Heart right ventricle (tissue), 16 donors: Measurements from ENCODE around the gene EFCAB9. TPM values are rescaled to one million over a fixed set of nuclear protein-coding genes. Genes with fewer than 3 reads are reported as not detected.

Experiments
- ATAC-seq, 8 donors: fragments of 200-7000 bp; cut with Tn5 transposase; one replicate each; pipeline ENCODE4 v1.9.1; 2020; ENCODE audit warnings: mild to moderate bottlenecking in 8 of 8, moderate library complexity in 8 of 8, moderate number of reproducible peaks in 1 of 8
- DNase-seq, 2 donors: peaks; one replicate each; pipeline ENCODE4 v3.0.0-alpha.2; 2020
- H3K27ac ChIP-seq, 10 donors: fragments of 200-600 bp; sonication (generic) in 2 of 10; one replicate each; pipeline versions ENCODE4 v1.5.0 to v1.8.0; 2020 to 2022; ENCODE audit warnings: mild to moderate bottlenecking in 3 of 10
- H3K27me3 ChIP-seq, 7 donors: fragments of 200-600 bp; one replicate each; pipeline ENCODE4 v1.8.0; 2021 to 2022; ENCODE audit warnings: mild to moderate bottlenecking in 2 of 7
- H3K36me3 ChIP-seq, 9 donors: fragments of 200-600 bp; sonication (generic) in 1 of 9; one replicate each; pipeline versions ENCODE4 v1.5.0 to v1.8.0; 2020 to 2022; ENCODE audit warnings: mild to moderate bottlenecking in 2 of 9
- H3K4me1 ChIP-seq, 9 donors: fragments of 200-600 bp; sonication (generic) in 1 of 9; one replicate each; pipeline versions ENCODE4 v1.5.0 to v1.8.0; 2020 to 2022; ENCODE audit warnings: mild to moderate bottlenecking in 4 of 9
- H3K4me3 ChIP-seq, 10 donors: fragments of 200-600 bp; sonication (generic) in 2 of 10; one replicate each; pipeline versions ENCODE4 v1.5.0 to v1.8.0; 2020 to 2022; ENCODE audit warnings: mild to moderate bottlenecking in 7 of 10, moderate library complexity in 2 of 10
- H3K9me3 ChIP-seq, 11 donors: fragments of 200-600 bp in 10 of 11; sonication (generic) in 2 of 11; one replicate each; pipeline versions ENCODE4 v1.5.0 to v1.8.0; 2013 to 2022; ENCODE audit warnings: mild to moderate bottlenecking in 2 of 11, control low read depth in 1 of 11, moderate library complexity in 1 of 11
- WGBS, 2 donors: extraction: QIAGEN DNeasy Blood & Tissue Kit; methylation state at CpG; one replicate each; pipeline ENCODE4 v1.1.7; 2013; ENCODE audit warnings: inconsistent platforms in 1 of 2; 5-methylcytosine and 5-hydroxymethylcytosine counted together
- intact Hi-C, 10 donors: fragments of 100-400 bp; cut with DNase I; formaldehyde crosslinking; loops; one replicate each; pipeline versions ENCODE4 v1.11.1 to v1.14.2; 2022
- polyA plus RNA-seq, 2 donors: library from polyadenylated mRNA; stranded (reverse); fragments of 200-250 nt; gene quantifications; one replicate each; pipeline ENCODE4 v1.2.3, GENCODE V29; 2013
- total RNA-seq, 10 donors: library from RNA; stranded (reverse); fragmentation: NEBNext Ultra II Directional in 3 of 10; extraction: Animal tissue kit (Norgen Biotek cat#: 25700) in 3 of 10; gene quantifications; one replicate each; pipeline versions ENCODE4 v1.2.1 to v1.2.4, GENCODE V29; 2021 to 2023
- TF ChIP-seq, protein P1 (sequence below), 9 donors: fragments of 200-600 bp; sonication (generic) in 2 of 9; IDR thresholded peaks; one replicate each; pipeline versions ENCODE4 v1.5.0 to v1.8.0; 2021 to 2022; ENCODE audit warnings: antibody characterized with exemption in 9 of 9, mild to moderate bottlenecking in 5 of 9, moderate library complexity in 1 of 9
- donor health status: Arrhythmogenic right ventricular cardiomyopathy.
- donor health status: ischemic (EF 13 %, LVEDD 7.1; RV severe dilation, severe dysfunction).
- donor health status: healthy with polysubstance abuse.
- donor health status: DM: no; HTN: yes; CAD: no.
- donor health status: DM: no; HTN: no; CAD: no.
- donor health status: ischemic (EF 25% LVEDD 6.9; RV normal size, moderate dysfunction).
- donor health status: ischemic (EF 25% LVEDD 5.7; RV mildly dilated, moderate dysfunction).
- donor health status: healthy.
- donor health status: DM: yes; HTN: yes; CAD: no.
- donor health status: Ischemic cardiomyopathy.
- donor health status: ischemic (EF 35%, LVEDD 5.7; RV mildly dilated, moderate dysfunction).
- donor health status: nonischemic (EF 11% LVEDD 7.7; RV severe dilation, severe dysfunction).
- donor health status: DM: yes; HTN: yes; CAD: no.
- donor health status: PGD.
- donor health status: ischemic (EF 29% LVEDD 5.4; RV normal size, mild dysfunction).
- donor health status: nonischemic (EF 23%, LVEDD 6.1; RV moderate dilation, normal function).

EFCAB9 gene
- total and polyA plus RNA-seq, 12 donors = not detected

DNA sequence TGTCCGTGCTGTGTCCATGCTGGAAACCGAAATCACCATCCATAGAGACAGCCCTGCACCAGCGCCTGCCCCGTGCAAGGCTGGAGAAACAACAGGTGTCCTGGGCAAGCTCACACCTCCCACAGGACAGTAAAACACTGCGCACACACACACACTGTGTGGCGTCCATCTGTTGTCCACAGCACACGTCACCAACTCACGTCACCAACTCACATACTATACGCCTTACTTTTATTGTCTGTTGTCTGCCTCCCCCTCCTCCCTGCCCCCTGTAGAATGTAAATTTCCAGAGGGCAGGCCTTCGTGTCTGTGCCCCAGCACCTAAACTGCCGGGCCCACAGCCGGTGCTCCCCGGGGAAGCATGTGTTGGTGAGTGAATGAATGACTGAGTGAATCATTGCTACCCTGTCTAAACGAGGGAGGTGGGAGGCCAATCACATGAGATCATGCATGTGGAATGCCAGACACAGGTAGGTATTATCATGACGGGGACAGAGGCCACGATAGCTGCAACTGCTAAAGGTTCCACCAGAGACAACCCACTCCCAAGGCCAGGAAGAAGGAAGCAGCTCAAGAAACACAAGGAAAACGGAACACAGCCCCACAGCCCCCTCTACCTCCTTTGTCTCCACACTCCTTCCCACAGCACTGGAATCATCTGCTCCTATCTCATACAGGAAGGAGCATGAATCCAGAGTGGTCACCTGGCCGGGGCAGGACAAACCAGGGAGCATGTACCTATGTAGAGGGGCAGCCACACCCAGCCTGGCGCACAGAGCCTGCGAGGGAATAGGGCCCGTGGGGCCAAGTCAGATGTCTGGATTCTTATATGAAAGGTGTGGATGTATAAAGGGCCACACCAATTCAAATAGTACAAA lies 47.9 kb upstream of the EFCAB9 start:
- H3K27me3 ChIP-seq = no peaks in the 10 kb centered on the region
- intact Hi-C loops = loop anchor here in 1 of 10 donors (5.0 kb wide), 1 partner anchor 34 kb away; no protein-coding TSS in a partner anchor
- no peaks in the 10 kb centered on the region for H3K9me3 ChIP-seq
- TF ChIP-seq, protein P1, sequence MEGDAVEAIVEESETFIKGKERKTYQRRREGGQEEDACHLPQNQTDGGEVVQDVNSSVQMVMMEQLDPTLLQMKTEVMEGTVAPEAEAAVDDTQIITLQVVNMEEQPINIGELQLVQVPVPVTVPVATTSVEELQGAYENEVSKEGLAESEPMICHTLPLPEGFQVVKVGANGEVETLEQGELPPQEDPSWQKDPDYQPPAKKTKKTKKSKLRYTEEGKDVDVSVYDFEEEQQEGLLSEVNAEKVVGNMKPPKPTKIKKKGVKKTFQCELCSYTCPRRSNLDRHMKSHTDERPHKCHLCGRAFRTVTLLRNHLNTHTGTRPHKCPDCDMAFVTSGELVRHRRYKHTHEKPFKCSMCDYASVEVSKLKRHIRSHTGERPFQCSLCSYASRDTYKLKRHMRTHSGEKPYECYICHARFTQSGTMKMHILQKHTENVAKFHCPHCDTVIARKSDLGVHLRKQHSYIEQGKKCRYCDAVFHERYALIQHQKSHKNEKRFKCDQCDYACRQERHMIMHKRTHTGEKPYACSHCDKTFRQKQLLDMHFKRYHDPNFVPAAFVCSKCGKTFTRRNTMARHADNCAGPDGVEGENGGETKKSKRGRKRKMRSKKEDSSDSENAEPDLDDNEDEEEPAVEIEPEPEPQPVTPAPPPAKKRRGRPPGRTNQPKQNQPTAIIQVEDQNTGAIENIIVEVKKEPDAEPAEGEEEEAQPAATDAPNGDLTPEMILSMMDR (IDR thresholded peaks at IDR 0.05) = no peak
- 85 to 87% methylated on average over 21 of the region's 21 CpGs for WGBS, 2 donors
- ATAC-seq = no peak
- peaks cover 0 to 44% (median 0%) of the 10 kb centered on the region in 9 donors for H3K36me3 ChIP-seq
- H3K4me3 ChIP-seq = no peak overlapping the region
- peak overlapping the region in 1 of 10 donors; percentile 27 for H3K27ac ChIP-seq
- H3K4me1 ChIP-seq = peaks cover 0 to 64% (median 43%) of the 10 kb centered on the region in 9 donors
- DNase-seq = no peak

DNA sequence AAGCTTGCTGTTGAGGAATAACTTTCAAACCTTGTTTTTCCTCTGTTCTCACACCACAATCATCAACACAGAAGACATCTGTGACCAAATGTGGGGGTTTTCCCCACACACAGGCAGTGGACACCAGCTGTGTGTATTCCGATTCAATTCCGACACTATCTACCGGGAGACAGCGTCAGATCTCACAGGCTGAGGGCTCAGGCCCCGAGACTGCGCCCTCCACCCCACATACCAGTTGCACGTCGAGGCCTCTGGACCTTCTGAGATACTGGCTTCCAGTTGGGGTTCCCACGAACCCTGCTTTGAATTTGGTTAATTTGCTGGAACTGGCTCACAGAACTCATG lies 47.3 kb upstream of the EFCAB9 start:
- DNase-seq = no peak
- no peak overlapping the region for H3K27ac ChIP-seq
- H3K9me3 ChIP-seq = no peaks in the 10 kb centered on the region
- no peaks in the 10 kb centered on the region for H3K27me3 ChIP-seq
- intact Hi-C loops = loop anchor here in 1 of 10 donors (5.0 kb wide), 1 partner anchor 34 kb away; no protein-coding TSS in a partner anchor
- 88 to 89% methylated on average over 9 of the region's 9 CpGs for WGBS, 2 donors
- TF ChIP-seq, protein P1 (IDR thresholded peaks at IDR 0.05) = no peak
- peaks cover 0 to 70% (median 47%) of the 10 kb centered on the region in 9 donors for H3K4me1 ChIP-seq
- ATAC-seq = no peak
- no peak overlapping the region for H3K4me3 ChIP-seq
- H3K36me3 ChIP-seq = peaks cover 0 to 46% (median 0%) of the 10 kb centered on the region in 9 donors

DNA sequence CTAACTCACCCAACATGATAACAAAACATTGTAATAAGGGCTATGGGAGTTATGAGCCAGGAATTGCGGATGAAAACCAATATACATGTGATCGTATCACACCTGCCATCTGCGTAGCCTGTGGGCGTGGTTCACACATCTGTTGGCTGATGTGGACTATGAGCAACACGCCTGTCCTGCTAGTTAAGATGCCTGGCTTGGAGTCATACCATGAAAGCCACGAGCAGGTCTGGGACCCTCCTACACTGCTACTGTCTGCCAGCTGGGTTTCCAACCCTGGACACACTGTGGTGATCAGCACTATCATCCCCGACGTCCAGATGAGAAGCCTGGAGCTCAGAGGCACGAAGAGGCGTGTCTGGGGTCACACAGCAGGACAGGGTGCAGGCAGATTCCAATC lies 46.1 kb upstream of the EFCAB9 start:
- 86 to 87% methylated on average over 10 of the region's 10 CpGs for WGBS, 2 donors
- Histone ChIP-seq H3K4me3 (no peak overlapping the region), H3K4me1 (peaks cover 0 to 78% (median 44%) of the 10 kb centered on the region in 9 donors), H3K36me3 (peaks cover 0 to 51% (median 0%) of the 10 kb centered on the region in 9 donors), H3K27me3 (no peaks in the 10 kb centered on the region), H3K9me3 (no peaks in the 10 kb centered on the region), H3K27ac (no peak overlapping the region)
- ATAC-seq (no peak), DNase-seq (no peak)
- TF ChIP-seq, protein P1 (IDR thresholded peaks at IDR 0.05) = no peak
- intact Hi-C loops = loop anchor here in 1 of 10 donors (5.0 kb wide), 1 partner anchor 36 kb away; no protein-coding TSS in a partner anchor

DNA sequence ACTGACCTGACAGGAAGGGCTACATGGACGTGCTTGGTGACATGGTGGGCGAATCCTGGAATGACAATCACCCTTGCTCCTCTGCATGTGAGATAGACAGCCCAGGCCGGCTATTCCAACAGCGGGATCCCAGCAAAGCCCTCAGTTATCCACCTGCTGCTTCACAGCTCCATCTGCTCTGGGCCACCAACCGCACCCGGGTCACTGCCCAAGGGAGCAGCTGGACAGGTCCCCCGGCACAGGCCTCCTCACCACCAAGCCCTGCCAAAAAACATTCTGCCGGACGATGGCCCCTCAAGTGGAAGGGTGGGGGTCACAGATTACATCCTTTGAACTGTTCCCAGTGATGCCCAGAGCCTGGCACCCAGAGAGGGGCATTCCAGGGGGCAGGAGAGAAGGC lies 45.6 kb upstream of the EFCAB9 start:
- TF ChIP-seq, protein P1 (IDR thresholded peaks at IDR 0.05) = no peak

More for the DNA sequence above, 45.6 kb upstream of the EFCAB9 start:
- no peaks in the 10 kb centered on the region for H3K9me3 ChIP-seq
- no peak overlapping the region for H3K27ac ChIP-seq
- H3K4me1 ChIP-seq = peaks cover 0 to 78% (median 40%) of the 10 kb centered on the region in 9 donors
- DNase-seq = no peak
- H3K4me3 ChIP-seq = no peak overlapping the region
- WGBS, 2 donors = 83 to 89% methylated on average over 9 of the region's 9 CpGs
- H3K36me3 ChIP-seq = peaks cover 0 to 54% (median 0%) of the 10 kb centered on the region in 9 donors
- intact Hi-C loops = loop anchor here in 1 of 10 donors (5.0 kb wide), 1 partner anchor 36 kb away; no protein-coding TSS in a partner anchor
- no peak for ATAC-seq
- no peaks in the 10 kb centered on the region for H3K27me3 ChIP-seq
